ENCODE data around the gene NARF. TPM values are rescaled to one million over a fixed set of nuclear protein-coding genes. Genes with fewer than 3 reads are reported as not detected.

NARF gene
- total RNA-seq, 1 donor from 2014 or later = 111 TPM

DNA sequence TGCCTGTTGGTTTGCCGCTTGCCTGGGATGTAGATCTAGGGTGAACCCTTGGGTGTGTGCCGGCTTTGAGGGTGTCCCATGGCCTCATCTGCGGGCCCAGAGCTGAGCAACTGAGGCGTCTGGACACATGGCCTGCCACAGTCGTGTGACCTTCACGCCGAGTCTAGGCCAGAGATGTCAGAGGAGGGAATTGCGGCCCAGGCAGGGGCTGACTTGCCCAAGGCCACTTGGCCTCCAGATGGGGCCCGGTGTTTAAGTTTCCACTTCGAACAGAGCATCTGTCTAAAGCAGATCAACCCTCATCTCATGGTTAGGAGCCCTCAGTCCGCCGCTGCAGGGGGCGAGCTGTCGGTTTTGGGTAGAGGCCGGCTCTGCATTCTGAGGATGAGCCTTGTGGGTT lies 33.0 kb downstream of the NARF start:
- Mint-ChIP-seq H3K36me3 (no peaks in the 10 kb centered on the region), H3K27ac (no peak overlapping the region), H3K4me1 (ENCODE audit: unreplicated experiment) (peaks cover 12% of the 10 kb centered on the region), H3K4me3 (no peak overlapping the region), H3K27me3 (peaks cover 8% of the 10 kb centered on the region), H3K9me3 (no peaks in the 10 kb centered on the region)
- no peak for DNase-seq (ENCODE audit: extremely low spot score, unreplicated experiment)
- TF ChIP-seq, protein P1, sequence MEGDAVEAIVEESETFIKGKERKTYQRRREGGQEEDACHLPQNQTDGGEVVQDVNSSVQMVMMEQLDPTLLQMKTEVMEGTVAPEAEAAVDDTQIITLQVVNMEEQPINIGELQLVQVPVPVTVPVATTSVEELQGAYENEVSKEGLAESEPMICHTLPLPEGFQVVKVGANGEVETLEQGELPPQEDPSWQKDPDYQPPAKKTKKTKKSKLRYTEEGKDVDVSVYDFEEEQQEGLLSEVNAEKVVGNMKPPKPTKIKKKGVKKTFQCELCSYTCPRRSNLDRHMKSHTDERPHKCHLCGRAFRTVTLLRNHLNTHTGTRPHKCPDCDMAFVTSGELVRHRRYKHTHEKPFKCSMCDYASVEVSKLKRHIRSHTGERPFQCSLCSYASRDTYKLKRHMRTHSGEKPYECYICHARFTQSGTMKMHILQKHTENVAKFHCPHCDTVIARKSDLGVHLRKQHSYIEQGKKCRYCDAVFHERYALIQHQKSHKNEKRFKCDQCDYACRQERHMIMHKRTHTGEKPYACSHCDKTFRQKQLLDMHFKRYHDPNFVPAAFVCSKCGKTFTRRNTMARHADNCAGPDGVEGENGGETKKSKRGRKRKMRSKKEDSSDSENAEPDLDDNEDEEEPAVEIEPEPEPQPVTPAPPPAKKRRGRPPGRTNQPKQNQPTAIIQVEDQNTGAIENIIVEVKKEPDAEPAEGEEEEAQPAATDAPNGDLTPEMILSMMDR (conservative IDR thresholded peaks at IDR 0.05) = no peak

DNA sequence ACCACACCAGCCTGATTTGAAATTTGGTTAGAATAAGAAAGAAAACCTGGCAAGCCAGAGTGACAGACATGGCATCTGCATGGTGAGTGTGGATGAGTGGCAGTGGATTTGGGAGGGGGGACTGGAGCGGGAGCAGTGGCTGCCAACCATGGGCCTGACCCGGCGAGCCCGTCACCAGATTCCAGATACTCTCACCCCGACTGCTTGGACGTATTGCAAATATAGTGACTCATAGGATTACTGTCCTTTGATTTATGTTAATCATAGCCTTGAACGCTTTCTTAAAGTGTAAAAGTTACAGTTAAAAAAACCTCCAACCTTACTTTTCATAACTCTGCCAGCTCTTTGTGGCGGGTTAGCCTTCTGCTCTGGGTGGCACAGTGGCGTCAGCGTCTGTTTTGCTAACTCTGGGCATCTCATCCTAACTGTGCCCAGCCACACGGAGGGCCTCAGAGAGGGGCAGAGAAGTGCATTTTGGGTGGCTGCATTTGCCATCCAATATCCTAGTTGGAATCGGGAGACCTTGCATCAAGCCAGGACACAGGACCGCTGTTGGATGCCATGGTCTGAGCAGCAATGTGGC lies 34.2 kb downstream of the NARF start:
- no peaks in the 10 kb centered on the region for H3K36me3 Mint-ChIP-seq
- DNase-seq (ENCODE audit: extremely low spot score, unreplicated experiment) = no peak
- no peak overlapping the region for H3K27ac Mint-ChIP-seq
- peaks cover 10% of the 10 kb centered on the region for H3K27me3 Mint-ChIP-seq
- H3K4me1 Mint-ChIP-seq (ENCODE audit: unreplicated experiment) = peaks cover 15% of the 10 kb centered on the region
- no peak overlapping the region for H3K4me3 Mint-ChIP-seq
- H3K9me3 Mint-ChIP-seq = no peaks in the 10 kb centered on the region
- TF ChIP-seq, protein P1 (conservative IDR thresholded peaks at IDR 0.05) = no peak

DNA sequence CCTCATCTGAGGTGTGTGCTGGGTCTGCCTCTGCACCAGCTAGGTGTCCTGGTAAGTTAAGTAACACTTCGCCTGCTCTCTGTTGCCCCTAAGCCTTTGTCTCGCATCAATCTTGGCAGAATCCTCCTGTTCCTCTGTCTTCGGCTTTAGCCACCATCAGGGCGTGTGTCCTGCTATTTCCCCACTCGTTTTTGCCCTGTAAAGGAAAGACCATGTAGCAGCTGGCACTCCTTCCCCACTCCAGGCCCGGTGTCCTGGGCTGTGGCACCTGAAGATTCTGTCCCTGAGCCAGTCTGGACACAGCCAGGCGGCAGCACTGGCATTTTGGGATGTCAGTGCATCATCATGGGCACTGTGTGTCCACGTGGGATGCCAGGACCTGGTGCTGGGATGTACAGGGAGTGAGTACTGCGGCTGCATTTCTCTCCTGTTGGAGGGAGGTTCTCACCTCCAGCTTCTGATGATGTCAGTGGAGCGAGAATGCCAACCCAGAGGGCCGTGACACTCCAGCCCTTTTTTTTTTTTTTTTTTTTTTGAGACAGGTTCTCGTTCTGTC lies 34.8 kb downstream of the NARF start:
- Mint-ChIP-seq H3K27ac (no peak overlapping the region), H3K4me3 (no peak overlapping the region), H3K36me3 (no peaks in the 10 kb centered on the region), H3K27me3 (peaks cover 10% of the 10 kb centered on the region), H3K9me3 (no peaks in the 10 kb centered on the region), H3K4me1 (ENCODE audit: unreplicated experiment) (peaks cover 18% of the 10 kb centered on the region)
- no peak for DNase-seq (ENCODE audit: extremely low spot score, unreplicated experiment)
- TF ChIP-seq, protein P1 (conservative IDR thresholded peaks at IDR 0.05) = no peak

DNA sequence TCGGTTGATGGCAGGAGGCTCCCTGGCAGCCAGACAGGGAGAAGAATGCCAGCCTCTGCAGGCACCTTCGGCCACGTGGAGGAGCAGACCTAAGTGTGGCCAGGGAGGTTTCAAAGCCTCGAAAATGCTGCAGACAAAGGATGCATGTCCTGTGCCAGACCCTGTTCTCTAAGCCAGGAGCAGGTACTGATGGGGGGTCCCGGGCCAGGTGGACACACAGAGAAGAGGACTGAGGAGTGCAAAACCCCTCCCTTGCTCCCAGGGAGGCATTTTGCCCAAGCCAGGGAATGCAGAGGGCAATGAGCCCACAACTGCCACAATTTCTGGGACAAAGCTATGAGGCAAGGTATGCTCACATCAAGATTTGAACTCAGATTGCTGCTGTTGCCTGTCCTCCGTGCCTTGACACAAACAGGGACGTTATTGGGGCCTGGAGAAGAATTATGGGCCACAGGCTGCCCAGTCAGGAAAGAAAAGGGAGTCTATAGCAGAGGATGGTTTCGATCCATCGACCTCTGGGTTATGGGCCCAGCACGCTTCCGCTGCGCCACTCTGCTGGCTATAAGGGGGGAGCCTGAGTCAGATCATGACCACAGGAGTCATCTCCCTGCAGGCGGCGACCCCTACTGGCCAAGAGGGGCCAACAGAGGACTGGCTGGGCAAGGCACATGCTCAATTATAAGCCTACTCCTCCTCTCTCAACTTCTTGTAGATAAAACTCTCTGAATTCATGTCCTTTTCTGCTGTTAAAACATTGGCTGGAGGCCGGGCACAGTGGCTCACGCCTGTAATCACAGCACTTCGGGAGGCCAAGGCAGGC lies 35.9 kb downstream of the NARF start:
- peak overlapping the region; percentile 85 for H3K4me3 Mint-ChIP-seq
- H3K9me3 Mint-ChIP-seq = no peaks in the 10 kb centered on the region
- peaks cover 10% of the 10 kb centered on the region for H3K27me3 Mint-ChIP-seq
- peak overlapping the region; percentile 94 for H3K27ac Mint-ChIP-seq
- TF ChIP-seq, protein P1 (conservative IDR thresholded peaks at IDR 0.05) = peak; percentile 93
- peak; percentile 93 for DNase-seq (ENCODE audit: extremely low spot score, unreplicated experiment)
- peaks cover 18% of the 10 kb centered on the region for H3K4me1 Mint-ChIP-seq (ENCODE audit: unreplicated experiment)
- no peaks in the 10 kb centered on the region for H3K36me3 Mint-ChIP-seq

DNA sequence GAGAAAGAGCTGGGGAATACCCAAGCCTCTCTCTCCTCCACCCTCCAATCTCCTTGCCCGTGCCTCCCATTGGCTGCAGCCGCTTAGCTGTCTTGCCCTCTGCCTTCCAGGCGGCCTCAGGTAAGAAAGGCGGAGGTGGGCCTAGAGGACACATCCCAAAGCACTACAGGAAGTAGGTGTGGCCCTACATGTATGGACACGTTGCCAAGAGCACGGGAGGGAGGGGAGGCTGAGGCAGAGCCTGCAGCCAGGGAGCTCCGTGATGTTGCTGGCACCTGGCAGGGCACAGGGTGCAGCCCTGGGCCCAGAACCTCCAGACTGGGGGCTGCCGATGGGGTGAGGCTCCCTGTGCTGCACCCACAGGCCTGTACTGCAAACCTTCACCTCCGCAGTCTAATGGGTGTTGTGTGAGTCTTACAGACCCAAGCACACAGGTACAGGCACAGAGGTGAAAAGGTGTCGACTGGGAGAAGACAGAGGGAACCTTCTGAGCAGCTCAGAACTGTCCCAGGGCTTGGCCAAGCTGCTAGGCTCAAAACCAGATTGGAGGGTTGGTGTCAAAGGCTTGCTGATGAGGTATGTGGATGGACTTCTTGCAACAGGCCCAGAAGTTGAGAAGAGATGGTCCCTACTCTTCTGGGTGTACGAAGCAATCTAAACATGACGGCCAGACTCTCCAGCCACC lies 37.4 kb downstream of the NARF start:
- H3K27me3 Mint-ChIP-seq = peaks cover 10% of the 10 kb centered on the region

More for the DNA sequence above, 37.4 kb downstream of the NARF start:
- peaks cover 18% of the 10 kb centered on the region for H3K4me1 Mint-ChIP-seq (ENCODE audit: unreplicated experiment)
- TF ChIP-seq, protein P1 (conservative IDR thresholded peaks at IDR 0.05) = no peak
- no peaks in the 10 kb centered on the region for H3K9me3 Mint-ChIP-seq
- no peaks in the 10 kb centered on the region for H3K36me3 Mint-ChIP-seq
- peak overlapping the region; percentile 26 for H3K27ac Mint-ChIP-seq
- H3K4me3 Mint-ChIP-seq = peak overlapping the region; percentile 66
- no peak for DNase-seq (ENCODE audit: extremely low spot score, unreplicated experiment)

All from type B pancreatic cell (in vitro differentiated cells).